IPS-18c (cell line): ENCODE measurements around the gene ARHGEF39.
A peak's percentile ranks its signal among the peaks of the same experiment; 100 is the strongest.
"Not testable (repeated sequence)": the region's sequence is repeated elsewhere in the genome, so short reads cannot be mapped to it uniquely, and the experiment has no call there.

Source experiments
- H3K4me3 ChIP-seq: 2 replicates; pipeline ENCODE4 v1.7.0; 2013; ENCODE audit warnings: low read depth, mild to moderate bottlenecking, low read length, moderate library complexity; ENCODE audit not compliant: insufficient read depth
- H3K9me3 ChIP-seq: one replicate; pipeline ENCODE4 v1.6.1; 2013; ENCODE audit warnings: mild to moderate bottlenecking, low read length, moderate library complexity; ENCODE audit not compliant: control insufficient read depth, insufficient read depth

ARHGEF39 gene

DNA sequence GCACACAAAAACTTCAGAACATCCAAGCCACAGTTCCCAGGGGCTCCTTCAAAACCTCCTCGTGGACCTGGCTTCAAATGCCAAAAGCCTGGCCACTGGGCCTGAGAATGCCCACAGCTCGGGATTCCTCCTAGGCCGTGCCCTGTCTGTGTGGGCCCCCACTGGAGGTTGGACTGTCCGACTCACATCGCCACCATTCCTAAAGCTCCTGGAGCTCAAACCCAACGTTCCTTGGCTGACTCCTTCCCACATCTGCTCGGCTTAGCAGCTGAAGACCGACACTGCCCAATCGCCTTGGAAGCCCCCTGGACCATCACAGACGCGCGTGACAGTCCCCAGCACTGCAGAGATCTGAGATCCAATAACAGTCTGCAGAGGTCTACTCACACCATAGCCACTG is 21.9 kb downstream of the ARHGEF39 start:
- no peaks in the 10 kb centered on the region for H3K9me3 ChIP-seq
- no peak overlapping the region for H3K4me3 ChIP-seq

DNA sequence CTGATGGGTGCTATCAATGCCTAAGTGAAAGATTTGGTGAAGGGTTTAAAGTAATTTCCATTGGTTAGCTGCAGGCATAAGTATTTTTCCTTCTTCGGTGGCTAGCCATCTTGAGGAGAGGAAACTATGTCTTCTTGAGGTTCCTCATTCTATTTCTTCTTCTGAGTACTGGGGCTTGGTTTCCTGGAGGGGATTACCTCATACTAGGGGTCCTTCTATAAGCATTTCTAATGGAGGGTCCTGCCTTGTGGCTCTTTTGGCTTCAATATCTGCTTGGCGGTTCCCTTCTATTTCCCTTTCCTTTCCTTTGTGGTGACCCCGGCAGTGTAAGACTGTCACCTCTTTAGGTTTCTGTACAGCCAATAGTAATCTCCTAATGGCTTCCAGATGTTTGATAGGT is 23.5 kb downstream of the ARHGEF39 start:
- not testable (repeated sequence) for H3K4me3 ChIP-seq

DNA sequence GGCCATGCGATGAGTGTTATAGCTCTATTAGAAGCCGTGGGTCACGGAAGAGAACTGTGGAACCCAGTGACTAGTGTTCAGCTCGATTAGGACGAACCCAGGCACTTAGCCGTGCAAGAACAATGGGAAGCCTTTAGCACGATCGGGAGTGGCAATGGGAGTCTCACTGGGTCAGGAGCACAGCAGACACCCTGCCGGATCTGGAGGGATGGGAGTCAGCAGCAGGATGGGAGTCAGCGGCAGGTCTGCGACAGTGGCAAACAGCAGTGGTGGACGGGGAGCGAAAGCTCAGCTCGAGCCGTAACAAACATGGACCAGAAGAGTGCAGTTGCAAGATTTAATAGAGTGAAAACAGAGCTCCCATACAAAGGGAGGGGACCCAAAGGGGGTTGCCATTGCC is 24.6 kb downstream of the ARHGEF39 start:
- not testable (repeated sequence) for H3K4me3 ChIP-seq, H3K9me3 ChIP-seq

More for the DNA sequence above, 23.5 kb downstream of the ARHGEF39 start:
- H3K9me3 ChIP-seq = not testable (repeated sequence)

DNA sequence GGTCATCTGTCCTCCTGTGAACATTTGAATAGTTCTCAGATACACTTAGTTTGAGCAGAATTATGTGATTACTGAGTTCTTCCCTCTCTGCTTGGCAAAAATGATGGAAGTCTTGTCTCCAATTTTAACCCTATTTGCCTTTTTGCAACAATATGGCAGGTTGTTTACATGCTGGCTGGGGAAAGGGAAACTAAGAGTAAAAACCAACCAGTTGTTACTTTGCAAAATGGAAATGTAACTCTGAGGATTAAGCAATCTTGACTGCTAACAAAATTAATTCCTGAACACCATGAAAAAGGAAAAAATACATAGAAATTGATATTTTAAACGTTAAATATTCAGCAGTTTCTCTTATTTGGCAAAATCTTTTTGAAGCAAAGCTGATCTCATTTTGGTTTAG is 25.4 kb downstream of the ARHGEF39 start:
- H3K4me3 ChIP-seq = no peak overlapping the region
- no peaks in the 10 kb centered on the region for H3K9me3 ChIP-seq

DNA sequence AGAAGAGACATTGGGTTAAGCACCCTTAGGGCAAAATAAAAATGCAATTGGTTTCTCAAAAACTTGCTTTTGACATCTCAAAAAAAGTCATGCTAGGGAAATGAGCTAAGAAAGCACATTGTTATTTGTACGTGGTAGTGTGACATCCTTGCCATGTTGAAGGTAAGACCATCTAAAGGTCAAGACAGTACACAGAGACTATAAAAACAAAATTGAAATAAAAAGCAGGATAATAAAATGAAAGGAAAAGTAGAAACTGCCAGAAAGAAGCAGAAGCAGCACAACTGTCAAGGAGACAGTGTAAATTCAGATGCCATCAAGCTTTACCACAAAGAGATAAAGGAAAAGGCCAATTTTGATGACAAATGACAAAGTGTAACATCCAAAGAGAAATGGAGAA is 25.8 kb downstream of the ARHGEF39 start:
- H3K9me3 ChIP-seq, H3K4me3 ChIP-seq: not testable (repeated sequence)

DNA sequence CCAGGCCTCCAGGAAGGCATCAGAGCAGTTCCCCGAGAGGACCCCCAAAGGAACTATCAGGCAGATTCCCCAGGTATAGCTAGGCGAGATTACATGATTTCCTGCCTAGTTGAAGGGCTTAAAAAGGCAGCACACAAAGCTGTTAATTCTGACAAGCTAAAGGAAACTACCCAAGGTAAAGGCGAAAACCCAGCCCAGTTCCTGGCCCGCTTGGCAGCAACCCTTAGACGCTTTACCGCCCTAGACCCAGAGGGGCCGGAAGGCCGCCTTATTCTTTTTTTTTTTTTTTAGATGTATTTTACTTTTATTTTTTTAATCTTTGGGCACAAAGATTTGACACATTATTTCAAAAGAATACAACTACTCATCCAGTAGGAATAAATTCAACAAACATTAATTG is 26.2 kb downstream of the ARHGEF39 start:
- not testable (repeated sequence) for H3K9me3 ChIP-seq, H3K4me3 ChIP-seq

DNA sequence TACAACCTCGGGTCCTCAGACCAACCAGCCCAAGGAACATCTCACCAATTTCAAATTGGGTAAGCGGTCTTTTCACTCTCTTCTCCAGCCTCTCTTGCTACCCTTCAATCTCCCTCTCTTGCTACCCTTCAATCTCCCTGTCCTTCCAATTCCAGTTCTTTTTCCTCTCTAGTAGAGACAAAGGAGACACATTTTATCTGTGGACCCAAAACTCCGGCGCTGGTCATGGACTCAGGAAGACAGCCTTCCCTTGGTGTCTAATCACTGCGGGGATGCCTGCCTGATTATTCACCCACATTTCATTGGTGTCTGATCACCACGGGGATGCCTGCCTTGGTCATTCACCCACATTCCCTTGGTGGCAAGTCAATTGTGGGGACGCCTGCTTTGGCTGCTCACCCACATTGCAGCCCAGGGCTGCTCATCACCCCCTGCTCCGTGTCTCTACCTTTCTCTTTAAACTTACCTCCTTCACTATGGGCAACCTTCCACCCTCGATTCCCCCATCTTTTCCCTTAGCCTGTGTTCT is 27.5 kb downstream of the ARHGEF39 start:
- H3K9me3 ChIP-seq, H3K4me3 ChIP-seq: not testable (repeated sequence)

DNA sequence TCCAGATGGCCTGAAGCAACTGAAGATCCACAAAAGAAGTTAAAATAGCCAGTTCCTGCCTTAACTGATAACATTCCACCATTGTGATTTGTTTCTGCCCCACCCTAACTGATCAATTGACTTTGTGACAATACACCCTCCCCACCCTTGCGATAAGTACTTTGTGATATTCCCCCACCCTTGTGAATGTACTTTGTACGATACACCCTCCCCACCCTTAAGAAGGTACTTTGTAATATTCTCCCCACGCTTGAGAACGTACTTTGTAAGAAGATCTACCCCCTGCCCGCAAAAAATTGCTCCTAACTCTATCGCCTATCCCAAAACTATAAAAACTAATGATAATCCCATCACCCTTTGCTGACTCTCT is 28.1 kb downstream of the ARHGEF39 start:
- H3K4me3 ChIP-seq, H3K9me3 ChIP-seq: not testable (repeated sequence)

DNA sequence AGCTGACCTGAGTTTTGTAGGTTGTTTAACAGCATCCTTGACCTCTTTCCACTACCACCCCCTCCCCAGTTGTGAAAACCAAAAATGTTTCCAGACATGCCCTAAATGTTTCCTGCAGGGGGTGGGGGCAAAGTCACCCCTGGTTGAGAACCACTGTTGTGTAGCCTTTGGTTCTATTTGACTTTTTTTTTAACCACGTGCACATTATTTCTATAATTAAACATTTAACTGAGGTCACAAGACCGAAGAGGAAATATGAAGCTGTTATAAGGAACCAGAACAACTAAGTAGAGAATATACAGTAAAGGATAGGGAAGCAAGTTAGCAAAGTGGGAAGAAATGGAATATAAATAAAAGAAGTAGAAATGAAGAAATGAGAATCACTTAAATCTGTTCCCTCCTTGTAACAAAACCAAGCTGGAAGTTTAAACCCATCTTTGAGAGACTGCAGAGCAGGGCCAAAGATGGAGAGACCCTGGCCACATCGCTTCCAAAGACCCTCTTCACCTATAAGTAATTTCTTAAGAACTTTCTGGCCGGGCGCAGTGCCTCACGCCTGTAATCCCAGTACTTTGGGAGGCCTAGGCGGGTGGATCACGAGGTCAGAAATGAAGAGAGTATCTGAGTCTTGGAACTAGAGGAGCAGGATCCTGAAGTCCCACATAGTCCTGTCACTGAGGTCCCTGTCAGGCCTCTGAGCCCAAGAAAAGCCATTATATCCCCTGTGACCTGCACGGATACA is 28.7 kb downstream of the ARHGEF39 start:
- Histone ChIP-seq H3K9me3 (no peaks in the 10 kb centered on the region), H3K4me3 (no peak overlapping the region)

DNA sequence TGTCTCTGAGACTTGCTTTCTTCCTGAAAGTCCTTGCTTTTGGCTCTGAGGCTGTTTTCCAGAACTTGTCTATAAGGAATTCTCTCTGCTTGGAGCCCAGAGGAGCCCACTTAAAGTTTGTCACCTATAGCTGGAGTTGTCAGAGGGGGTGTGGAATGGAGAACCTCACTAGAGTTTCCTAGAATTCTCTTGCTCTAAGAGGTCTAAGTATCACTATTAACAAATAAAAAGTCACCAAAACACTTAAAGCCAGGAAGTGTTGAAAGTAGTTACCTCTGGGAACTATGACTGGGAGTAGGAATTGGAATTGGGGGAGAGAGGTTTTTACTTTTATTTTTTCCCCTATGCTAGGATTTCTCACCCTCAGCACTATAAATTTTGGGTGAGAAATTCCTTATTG is 29.3 kb downstream of the ARHGEF39 start:
- no peak overlapping the region for H3K4me3 ChIP-seq
- H3K9me3 ChIP-seq = no peaks in the 10 kb centered on the region

DNA sequence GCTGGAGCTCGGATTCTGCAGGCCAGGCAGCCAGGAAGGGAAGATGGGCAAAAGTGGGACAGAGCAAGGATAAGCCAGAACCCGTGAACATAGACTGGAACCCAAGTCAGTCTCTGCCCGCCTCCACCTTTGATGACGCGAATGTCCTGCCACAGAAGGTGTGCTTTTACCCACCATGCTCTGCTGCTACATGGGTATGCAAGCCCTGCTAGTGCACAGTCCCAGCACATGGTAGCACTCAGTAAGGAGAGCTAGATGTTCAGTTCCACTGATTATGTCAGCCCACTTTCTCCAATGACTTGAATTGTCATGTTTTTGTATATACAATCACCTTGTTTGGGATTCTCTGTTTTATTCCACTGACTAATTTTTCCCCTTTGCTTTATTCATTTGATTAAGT is 35.4 kb downstream of the ARHGEF39 start:
- Histone ChIP-seq H3K9me3 (no peaks in the 10 kb centered on the region), H3K4me3 (no peak overlapping the region)

DNA sequence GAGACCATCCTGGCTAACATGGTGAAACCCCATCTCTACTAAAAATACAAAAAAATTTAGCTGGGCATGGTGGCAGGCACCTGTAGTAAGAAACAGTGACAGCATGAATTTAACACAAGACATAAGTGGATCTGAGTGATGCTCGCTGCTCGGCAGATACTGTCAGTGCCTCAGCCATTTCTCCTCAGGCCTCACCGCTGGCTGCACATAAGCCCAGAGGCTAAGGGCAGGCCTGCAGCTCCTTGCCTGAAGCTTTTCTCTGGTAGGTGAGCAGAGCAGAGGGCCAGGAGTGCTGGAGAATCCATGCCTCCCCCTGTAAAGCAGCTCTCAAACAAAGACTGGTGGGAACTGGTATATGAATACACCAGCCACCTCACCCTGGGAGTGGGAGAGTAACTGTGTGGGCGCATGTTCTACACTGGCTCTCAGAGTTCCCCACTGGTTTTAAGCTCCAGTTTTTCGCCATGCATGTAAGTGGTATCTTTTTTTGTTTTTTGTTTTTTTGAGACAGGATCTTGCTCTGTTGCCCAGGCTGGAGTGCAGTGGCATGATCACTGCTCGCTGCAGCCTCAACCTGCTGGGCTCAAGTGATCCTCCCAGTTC is 36.5 kb downstream of the ARHGEF39 start:
- H3K4me3 ChIP-seq = no peak overlapping the region

DNA sequence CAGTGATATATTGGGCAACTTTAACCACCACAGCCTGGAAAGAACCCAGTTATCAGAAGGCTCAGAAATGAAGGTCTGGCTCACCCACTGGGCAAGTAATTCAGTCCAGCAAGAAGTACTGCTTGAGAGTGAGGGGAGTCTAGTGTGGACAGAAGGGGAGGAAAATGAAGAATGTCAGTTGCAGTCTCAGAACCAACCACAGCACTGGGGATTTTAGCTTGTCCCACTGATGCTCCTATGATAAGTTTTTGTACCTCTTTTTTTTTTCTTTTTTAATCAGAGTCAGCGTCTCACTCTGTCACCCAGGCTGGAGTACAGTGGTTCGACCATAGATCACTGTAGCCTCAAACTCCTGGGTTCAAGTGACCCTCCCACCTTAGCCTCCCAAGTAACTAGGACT is 37.4 kb downstream of the ARHGEF39 start:
- no peak overlapping the region for H3K4me3 ChIP-seq
- H3K9me3 ChIP-seq = no peaks in the 10 kb centered on the region

More for the DNA sequence above, 36.5 kb downstream of the ARHGEF39 start:
- no peaks in the 10 kb centered on the region for H3K9me3 ChIP-seq

DNA sequence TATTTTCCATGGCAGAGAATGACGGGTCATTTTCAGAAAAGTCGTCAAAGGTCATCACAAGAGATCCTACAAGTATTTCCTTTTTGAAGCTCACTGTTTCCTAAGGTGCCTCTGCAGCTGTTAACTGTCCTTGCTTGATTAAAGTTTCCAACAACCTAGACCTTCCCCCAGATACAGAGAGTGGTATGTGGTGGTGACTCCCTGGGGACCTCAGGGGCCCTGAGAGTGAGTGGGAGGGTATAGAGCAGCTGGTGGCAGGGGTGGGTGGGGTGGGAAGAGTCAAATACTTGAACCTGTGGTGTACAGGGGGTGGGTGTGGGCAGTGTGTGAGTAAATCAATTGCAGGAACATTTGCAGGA is 45.2 kb downstream of the ARHGEF39 start:
- Histone ChIP-seq H3K4me3 (no peak overlapping the region), H3K9me3 (no peaks in the 10 kb centered on the region)

DNA sequence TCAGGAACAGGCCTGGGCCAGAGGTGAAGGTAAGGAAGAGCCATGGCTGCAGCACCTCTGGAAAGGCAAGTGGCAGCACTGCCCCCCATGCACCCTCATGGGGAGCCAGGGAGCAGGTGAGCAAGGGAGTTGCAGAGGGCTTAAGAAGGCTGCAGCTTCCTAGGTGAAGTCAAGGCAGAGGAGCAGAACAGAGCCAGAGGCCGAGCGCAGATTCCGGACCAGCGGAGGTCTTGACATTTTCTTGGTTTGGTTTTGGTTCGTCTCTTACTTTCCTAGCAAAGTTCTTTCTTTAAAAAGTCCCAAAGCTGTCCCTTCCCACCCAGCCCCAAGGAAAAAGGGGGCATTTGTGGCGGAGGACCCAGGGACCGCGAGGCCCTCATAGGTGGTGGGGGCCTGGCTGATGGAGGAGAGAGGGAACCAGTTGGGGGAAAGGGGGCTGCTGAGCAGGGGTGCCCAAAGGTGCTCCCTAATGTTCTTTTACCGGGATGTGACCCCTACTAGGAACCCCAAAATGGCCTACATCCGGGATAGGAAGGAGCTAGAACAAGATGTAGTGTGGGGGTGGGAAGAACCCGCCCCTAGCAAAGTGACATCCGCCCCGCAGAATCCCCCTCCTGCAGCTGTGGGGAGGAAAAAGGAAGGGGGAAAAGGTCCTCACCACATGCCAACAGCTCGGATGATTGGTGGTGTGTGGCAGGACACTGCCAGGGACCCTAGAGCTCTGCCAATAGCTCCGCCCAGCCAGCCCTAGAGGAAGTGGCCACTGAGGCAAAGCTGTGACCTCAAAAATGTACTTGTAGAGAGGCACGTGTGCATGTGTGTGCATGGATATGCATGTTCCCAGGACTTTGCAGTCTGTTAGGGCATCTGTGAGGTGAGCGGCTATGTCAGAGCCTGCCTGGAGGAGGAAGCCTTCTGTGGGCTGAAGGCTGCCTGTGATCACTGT is 45.9 kb downstream of the ARHGEF39 start:
- Histone ChIP-seq H3K9me3 (no peaks in the 10 kb centered on the region), H3K4me3 (no peak overlapping the region)

DNA sequence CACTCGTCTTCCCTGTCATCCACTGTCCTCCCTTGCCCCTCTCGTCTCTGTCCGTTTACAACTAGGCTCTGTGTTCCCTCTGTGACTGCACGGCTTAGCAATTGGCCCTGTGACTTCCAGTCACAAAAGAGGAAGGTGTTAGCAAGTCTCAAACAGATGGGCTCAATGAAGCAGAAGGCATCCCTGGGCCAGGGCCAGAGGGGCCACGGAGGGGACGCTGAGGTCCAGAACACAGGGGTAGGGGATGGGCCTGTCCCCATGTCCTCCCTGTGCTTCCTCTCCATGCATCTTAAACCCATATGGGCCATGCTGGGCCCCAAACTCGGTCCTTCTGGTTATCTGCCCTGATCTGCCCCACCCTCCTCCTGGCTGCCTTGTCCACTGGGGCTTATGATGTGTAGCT is 46.7 kb downstream of the ARHGEF39 start, which contains the start of gene CD72:
Gene CD72 (minus strand): TSS at position 89 of the 403 bp plus-strand sequence. CDS start 110 bp downstream, outside the sequence.
- no peaks in the 10 kb centered on the region for H3K9me3 ChIP-seq
- peak within 1 kb of the TSS; percentile 61 for H3K4me3 ChIP-seq

DNA sequence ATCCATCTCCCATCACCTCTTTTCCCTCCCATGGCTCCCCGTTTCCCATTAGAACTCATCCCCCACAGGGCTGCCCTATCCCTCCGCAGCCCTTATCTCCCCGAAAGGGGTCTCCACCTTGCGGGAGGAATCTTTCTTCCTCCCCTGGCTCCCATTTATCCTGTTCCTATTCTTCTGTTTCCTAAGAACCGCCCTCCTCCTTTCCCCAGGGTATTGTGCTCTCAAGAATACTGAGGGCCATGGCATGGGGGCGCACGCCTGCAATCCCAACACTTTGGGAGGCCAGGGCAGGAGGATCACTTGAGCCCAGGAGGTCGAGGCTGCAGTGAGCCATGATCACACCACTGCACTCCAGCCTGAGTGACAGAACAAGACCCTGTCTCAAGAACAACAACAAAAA is 47.4 kb downstream of the ARHGEF39 start:
- Histone ChIP-seq H3K4me3 (peak overlapping the region; percentile 61; the same call in 1 of the 2 replicates), H3K9me3 (no peaks in the 10 kb centered on the region)
